Type B pancreatic cell (in vitro differentiated cells): ENCODE results near the gene RET. TPM values are rescaled to one million over a fixed set of nuclear protein-coding genes. Genes with fewer than 3 reads are reported as not detected.

Experiments used
- DNase-seq: peaks from one replicate; pipeline ENCODE4 v3.0.0; 2021; ENCODE audit warnings: mixed read lengths; ENCODE audit not compliant: unreplicated experiment; ENCODE audit errors: extremely low spot score
- H3K27ac Mint-ChIP-seq: 2 replicates; pipeline ENCODE4 v1.8.0; 2021; ENCODE audit warnings: mild to moderate bottlenecking, mixed read lengths
- H3K27me3 Mint-ChIP-seq: 2 replicates; pipeline ENCODE4 v1.8.0; 2021; ENCODE audit warnings: mixed read lengths
- H3K36me3 Mint-ChIP-seq: 2 replicates; pipeline ENCODE4 v1.8.0; 2021; ENCODE audit warnings: mixed read lengths
- H3K4me1 Mint-ChIP-seq: one replicate; pipeline ENCODE4 v1.8.0; 2021; ENCODE audit warnings: mixed read lengths; ENCODE audit not compliant: unreplicated experiment
- H3K4me3 Mint-ChIP-seq: 2 replicates; pipeline ENCODE4 v1.8.0; 2021; ENCODE audit warnings: mild to moderate bottlenecking, mixed read lengths
- H3K9me3 Mint-ChIP-seq: 2 replicates; pipeline ENCODE4 v1.8.0; 2021; ENCODE audit warnings: mixed read lengths
- total RNA-seq: library from RNA; stranded (reverse); gene quantifications from 2 replicates; pipeline ENCODE4 v1.2.1, GENCODE V29; 2021; ENCODE audit warnings: low replicate concordance
- TF ChIP-seq, protein P1 (sequence below): fragments of 200-600 bp; sonication (generic); conservative IDR thresholded peaks from 2 replicates; pipeline ENCODE4 v1.5.0; 2021; ENCODE audit warnings: antibody characterized with exemption, mild to moderate bottlenecking

The RET gene
- total RNA-seq, 1 donor from 2014 or later = 8.2 TPM

DNA sequence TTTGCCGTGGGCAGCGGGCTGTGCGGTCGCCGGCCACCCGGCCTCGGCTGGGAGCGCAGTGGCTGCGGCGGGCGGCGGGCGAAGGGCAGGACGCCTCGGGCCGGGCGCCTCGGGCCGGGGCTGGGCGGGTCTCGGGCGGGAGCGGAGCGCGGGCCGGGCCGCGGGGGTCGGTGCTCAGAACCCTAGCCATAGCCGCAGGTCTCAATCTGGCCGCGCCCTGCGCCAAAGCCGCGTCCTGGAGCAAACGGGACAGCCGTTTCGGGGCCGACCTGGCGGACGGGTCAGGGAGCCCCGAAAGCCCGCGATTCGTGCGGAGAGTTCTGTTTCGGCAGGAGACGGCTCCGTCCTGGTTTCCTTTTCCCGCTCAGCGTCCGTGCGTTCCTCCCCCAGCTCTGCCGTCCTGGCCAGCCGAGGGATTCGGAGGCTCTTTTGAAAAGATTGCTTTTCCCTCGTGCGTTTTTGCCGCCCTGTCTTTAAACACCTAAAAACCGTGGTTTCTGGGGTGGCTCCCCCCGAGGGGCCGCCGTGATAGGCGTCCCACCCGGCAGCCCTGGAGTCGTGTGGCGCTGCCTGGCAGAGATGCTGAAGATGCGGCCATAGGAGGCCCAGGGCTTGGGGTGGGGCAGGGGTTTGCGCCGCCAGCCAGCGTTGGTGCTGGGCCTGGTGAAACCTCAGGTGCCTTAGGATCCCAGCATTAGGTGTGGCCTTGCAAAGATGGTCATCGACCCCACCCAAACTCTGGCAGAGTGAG, 727 bp downstream of the RET start:
- Mint-ChIP-seq H3K9me3 (no peaks in the 10 kb centered on the region), H3K27ac (no peak overlapping the region), H3K4me3 (peak overlapping the region; percentile 83), H3K4me1 (no peaks in the 10 kb centered on the region), H3K36me3 (no peaks in the 10 kb centered on the region), H3K27me3 (peaks cover 74% of the 10 kb centered on the region)
- DNase-seq = no peak
- TF ChIP-seq, protein P1, sequence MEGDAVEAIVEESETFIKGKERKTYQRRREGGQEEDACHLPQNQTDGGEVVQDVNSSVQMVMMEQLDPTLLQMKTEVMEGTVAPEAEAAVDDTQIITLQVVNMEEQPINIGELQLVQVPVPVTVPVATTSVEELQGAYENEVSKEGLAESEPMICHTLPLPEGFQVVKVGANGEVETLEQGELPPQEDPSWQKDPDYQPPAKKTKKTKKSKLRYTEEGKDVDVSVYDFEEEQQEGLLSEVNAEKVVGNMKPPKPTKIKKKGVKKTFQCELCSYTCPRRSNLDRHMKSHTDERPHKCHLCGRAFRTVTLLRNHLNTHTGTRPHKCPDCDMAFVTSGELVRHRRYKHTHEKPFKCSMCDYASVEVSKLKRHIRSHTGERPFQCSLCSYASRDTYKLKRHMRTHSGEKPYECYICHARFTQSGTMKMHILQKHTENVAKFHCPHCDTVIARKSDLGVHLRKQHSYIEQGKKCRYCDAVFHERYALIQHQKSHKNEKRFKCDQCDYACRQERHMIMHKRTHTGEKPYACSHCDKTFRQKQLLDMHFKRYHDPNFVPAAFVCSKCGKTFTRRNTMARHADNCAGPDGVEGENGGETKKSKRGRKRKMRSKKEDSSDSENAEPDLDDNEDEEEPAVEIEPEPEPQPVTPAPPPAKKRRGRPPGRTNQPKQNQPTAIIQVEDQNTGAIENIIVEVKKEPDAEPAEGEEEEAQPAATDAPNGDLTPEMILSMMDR = no peak

- TF ChIP-seq, protein P1 = no peak
- Mint-ChIP-seq H3K36me3 (no peaks in the 10 kb centered on the region), H3K4me3 (peak overlapping the region; percentile 83), H3K27me3 (peaks cover 67% of the 10 kb centered on the region), H3K4me1 (no peaks in the 10 kb centered on the region), H3K9me3 (no peaks in the 10 kb centered on the region), H3K27ac (no peak overlapping the region)
- no peak for DNase-seq
These were observed 1.5 kb downstream of the RET start for GRCh38 chr10:43078175-43078985.

DNA sequence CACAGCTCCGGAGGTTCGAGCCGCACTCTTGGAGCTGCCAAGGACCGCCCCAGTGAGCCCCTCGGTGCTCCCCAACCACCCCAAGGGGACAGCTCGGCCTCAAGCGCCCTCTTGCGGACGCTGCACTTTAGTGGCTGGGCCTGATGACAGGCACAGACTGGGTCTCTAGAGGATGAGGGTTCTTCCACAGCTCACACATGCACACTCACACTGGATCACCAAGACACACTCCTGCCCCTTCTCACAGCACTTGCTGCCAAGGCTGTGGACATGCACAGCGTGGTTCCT, 2.1 kb downstream of the RET start:
- H3K36me3 Mint-ChIP-seq = no peaks in the 10 kb centered on the region
- DNase-seq = no peak
- TF ChIP-seq, protein P1 = peak; percentile 71
- H3K27ac Mint-ChIP-seq = peak overlapping the region; percentile 51
- H3K4me1 Mint-ChIP-seq = no peaks in the 10 kb centered on the region
- peak overlapping the region; percentile 62 for H3K4me3 Mint-ChIP-seq
- peaks cover 61% of the 10 kb centered on the region for H3K27me3 Mint-ChIP-seq
- H3K9me3 Mint-ChIP-seq = no peaks in the 10 kb centered on the region

GRCh38 chr10:43079856-43080255, 3.0 kb downstream of the RET start:
- Mint-ChIP-seq H3K4me1 (no peaks in the 10 kb centered on the region), H3K9me3 (no peaks in the 10 kb centered on the region), H3K27me3 (peaks cover 62% of the 10 kb centered on the region), H3K4me3 (no peak overlapping the region), H3K36me3 (no peaks in the 10 kb centered on the region), H3K27ac (no peak overlapping the region)
- TF ChIP-seq, protein P1 = no peak
- no peak for DNase-seq

DNA sequence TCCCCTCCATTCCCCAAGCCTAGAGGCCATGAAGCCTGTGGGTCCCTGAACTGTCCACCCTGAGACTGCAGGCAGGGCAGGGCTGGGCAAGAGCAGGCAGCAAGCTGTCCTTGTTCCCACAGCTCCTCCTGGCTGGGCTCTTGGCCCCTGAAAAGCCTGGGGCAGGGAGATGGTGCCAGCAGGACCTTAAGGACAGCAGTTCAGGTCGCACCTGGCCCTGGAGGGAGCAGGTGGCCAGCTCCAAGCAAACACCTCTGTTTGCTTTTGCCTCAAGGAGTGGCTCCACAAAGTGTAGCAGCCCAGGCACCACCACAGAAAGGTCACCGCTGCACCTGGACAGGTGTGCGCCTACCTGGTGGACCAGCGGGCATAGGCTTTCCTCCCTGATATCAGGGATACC, 5.2 kb downstream of the RET start:
- Mint-ChIP-seq H3K4me1 (no peaks in the 10 kb centered on the region), H3K9me3 (no peaks in the 10 kb centered on the region), H3K36me3 (no peaks in the 10 kb centered on the region), H3K27ac (no peak overlapping the region), H3K27me3 (peaks cover 48% of the 10 kb centered on the region), H3K4me3 (no peak overlapping the region)
- DNase-seq = no peak
- TF ChIP-seq, protein P1 = no peak
